ENCODE results near the gene PRR7. TPM values are rescaled to one million over a fixed set of nuclear protein-coding genes. Genes with fewer than 3 reads are reported as not detected.

PRR7 gene
- polyA plus RNA-seq, 1 donor, result 1.7 TPM

DNA sequence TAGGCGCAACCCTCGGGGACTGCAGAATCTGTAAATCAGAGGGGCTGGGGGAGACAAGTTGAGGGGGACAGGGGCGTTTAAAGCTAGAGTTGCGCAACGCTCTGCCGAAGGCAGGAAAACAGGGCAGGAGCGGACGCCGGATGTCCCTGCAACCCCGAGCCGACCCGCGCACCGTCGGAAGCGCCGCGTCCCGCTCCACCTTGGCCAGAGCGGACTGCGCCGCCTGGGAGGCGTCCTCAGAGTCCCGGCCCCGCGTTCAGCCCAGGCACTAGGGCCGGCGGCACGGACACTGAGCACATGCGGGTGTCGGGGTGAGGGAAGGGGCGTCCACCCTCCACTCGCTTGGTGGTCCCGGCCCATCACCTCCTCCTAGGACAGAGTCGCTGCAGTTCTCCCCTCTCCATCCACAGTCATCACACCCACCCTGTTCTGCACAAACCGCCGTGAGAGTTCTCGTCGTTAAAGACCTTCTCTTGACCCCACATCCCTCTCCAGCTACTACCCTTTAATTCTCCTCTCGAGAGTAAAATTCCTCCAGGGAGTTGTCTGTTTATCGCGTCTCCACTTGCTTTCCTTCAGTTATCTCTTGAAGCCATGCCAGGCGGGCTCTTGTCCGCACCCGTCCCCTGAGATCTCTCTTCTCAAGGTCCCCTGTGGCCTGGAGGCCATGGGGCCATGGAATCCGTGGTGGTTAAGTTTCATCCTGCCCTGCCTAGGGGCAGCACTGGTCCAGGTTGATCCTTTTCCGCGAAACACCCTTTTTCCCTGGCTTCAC lies 51.6 kb downstream of the PRR7 start:
- DNase-seq, result no peak
- peaks cover 6% of the 10 kb centered on the region for H3K36me3 ChIP-seq (ENCODE audit: control insufficient read depth, insufficient read depth, low read length)

DNA sequence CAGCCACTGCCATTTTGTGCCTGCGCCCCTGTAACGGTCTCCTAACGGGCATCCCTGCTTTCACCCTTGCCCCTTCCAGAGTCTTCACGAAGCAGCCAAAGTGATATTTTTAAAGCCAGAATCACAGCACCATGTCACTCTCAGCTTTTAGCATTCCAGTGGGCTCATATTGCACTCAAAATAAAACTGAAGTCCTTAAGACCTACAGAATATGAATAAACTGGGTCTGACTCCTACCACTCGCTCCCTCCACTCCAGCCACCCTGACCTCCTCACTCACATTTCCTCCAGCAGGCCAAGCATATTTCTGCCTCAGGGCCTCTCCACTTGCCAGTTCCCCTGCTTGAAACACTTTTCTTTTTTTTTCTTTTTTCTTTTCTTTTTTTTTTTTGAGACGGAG lies 53.2 kb downstream of the PRR7 start:
- Histone ChIP-seq H3K27ac (ENCODE audit: low read length) (no peak overlapping the region), H3K27me3 (ENCODE audit: control insufficient read depth, insufficient read depth, low read length) (peaks cover 19% of the 10 kb centered on the region), H3K4me3 (ENCODE audit: low read length) (no peak overlapping the region), H3K4me1 (ENCODE audit: control insufficient read depth, insufficient read depth, low read length) (peaks cover 8% of the 10 kb centered on the region), H3K36me3 (ENCODE audit: control insufficient read depth, insufficient read depth, low read length) (no peaks in the 10 kb centered on the region), H3K9me3 (ENCODE audit: control insufficient read depth, low read depth, low read length) (peaks cover 2% of the 10 kb centered on the region)
- 87% methylated on average over 3 of the region's 6 CpGs for WGBS (ENCODE audit: insufficient coverage, low lambda C conversion rate)
- DNase-seq, result no peak

More for the DNA sequence above, 51.6 kb downstream of the PRR7 start:
- WGBS (ENCODE audit: insufficient coverage, low lambda C conversion rate), result 0% methylated on average over 4 of the region's 48 CpGs
- Histone ChIP-seq H3K4me3 (ENCODE audit: low read length) (peak overlapping the region; percentile 71), H3K4me1 (ENCODE audit: control insufficient read depth, insufficient read depth, low read length) (peaks cover 20% of the 10 kb centered on the region), H3K27me3 (ENCODE audit: control insufficient read depth, insufficient read depth, low read length) (peaks cover 19% of the 10 kb centered on the region), H3K27ac (ENCODE audit: low read length) (peak overlapping the region; percentile 3), H3K9me3 (ENCODE audit: control insufficient read depth, low read depth, low read length) (peaks cover 2% of the 10 kb centered on the region)

GRCh38 chr5:177500685-177501522 lies 54.3 kb downstream of the PRR7 start:
- Histone ChIP-seq H3K27me3 (ENCODE audit: control insufficient read depth, insufficient read depth, low read length) (peaks cover 19% of the 10 kb centered on the region), H3K36me3 (ENCODE audit: control insufficient read depth, insufficient read depth, low read length) (no peaks in the 10 kb centered on the region), H3K4me1 (ENCODE audit: control insufficient read depth, insufficient read depth, low read length) (peaks cover 8% of the 10 kb centered on the region), H3K4me3 (ENCODE audit: low read length) (no peak overlapping the region), H3K9me3 (ENCODE audit: control insufficient read depth, low read depth, low read length) (peaks cover 2% of the 10 kb centered on the region), H3K27ac (ENCODE audit: low read length) (peak overlapping the region; percentile 22)
- WGBS (ENCODE audit: insufficient coverage, low lambda C conversion rate), result 0% methylated on average over 1 of the region's 10 CpGs
- peak; percentile 74 to 78 for DNase-seq

- Histone ChIP-seq H3K27me3 (ENCODE audit: control insufficient read depth, insufficient read depth, low read length) (peaks cover 19% of the 10 kb centered on the region), H3K36me3 (ENCODE audit: control insufficient read depth, insufficient read depth, low read length) (no peaks in the 10 kb centered on the region), H3K4me3 (ENCODE audit: low read length) (no peak overlapping the region), H3K27ac (ENCODE audit: low read length) (no peak overlapping the region), H3K9me3 (ENCODE audit: control insufficient read depth, low read depth, low read length) (peaks cover 2% of the 10 kb centered on the region), H3K4me1 (ENCODE audit: control insufficient read depth, insufficient read depth, low read length) (peaks cover 6% of the 10 kb centered on the region)
- DNase-seq, result no peak
- WGBS (ENCODE audit: insufficient coverage, low lambda C conversion rate), result 94% methylated on average over 2 of the region's 9 CpGs
Measured at GRCh38 chr5:177501874-177502678, 55.5 kb downstream of the PRR7 start.

DNA sequence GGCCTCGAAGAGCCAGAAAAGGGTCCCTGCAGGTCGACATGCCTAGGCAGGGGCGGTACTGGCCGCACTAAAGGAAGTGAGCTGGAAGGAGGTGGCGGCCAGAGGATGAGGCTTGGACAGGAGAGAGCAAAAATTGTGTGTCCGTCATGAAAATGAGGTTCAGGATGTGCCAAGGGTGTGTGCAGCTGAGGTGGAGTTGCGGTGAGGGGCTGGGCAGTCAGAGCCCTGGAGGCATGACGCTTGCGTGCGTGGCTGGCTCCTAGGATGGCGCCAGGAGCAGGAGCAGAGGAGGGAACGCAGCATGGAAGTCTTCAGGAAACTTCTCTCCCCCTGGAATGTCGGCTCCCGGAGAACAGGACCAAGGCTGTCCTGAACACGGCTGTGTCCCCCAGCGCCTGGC lies 56.3 kb downstream of the PRR7 start:
- WGBS (ENCODE audit: insufficient coverage, low lambda C conversion rate), result 90% methylated on average over 2 of the region's 16 CpGs
- H3K4me1 ChIP-seq (ENCODE audit: control insufficient read depth, insufficient read depth, low read length), result peaks cover 6% of the 10 kb centered on the region

DNA sequence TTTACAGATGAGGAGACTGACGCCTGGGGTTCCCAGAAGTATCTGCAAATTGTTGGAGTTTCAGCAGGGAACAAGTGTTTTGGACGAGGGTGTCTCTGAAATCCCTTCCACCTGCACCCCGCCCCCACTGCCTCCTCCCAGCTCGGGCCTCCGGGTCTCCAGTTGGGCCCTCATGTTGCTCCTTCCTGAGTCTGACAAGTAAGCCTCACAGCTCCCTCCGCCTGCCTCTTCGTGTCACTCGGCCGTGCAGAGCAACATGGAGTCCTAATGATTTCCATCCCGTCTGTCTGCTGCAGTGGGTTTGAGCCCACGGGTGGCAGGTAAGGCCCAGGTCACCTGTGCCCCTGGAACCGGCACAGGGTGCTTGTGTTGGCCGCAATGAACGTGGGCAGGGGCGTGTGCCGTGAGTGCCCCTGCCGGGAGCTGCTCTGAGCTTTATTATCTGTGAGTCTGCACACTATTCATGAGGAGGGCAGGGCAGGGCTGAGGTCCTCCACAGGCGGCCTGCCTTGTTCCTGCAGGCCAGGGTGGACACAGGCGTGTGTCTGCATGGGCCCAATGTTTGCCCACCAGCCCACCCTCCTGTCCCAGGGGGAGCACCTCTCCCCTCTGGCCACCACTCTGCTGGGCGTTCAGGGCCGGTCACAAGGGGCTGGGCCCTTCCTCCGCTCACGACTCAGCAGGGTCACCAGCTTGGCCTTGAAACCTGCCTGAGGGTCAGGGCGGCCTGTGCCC lies 56.9 kb downstream of the PRR7 start:
- WGBS (ENCODE audit: insufficient coverage, low lambda C conversion rate), result no CpG with 5 or more reads among the region's 24 CpGs
- Histone ChIP-seq H3K27me3 (ENCODE audit: control insufficient read depth, insufficient read depth, low read length) (peaks cover 9% of the 10 kb centered on the region), H3K4me1 (ENCODE audit: control insufficient read depth, insufficient read depth, low read length) (peaks cover under 1% of the 10 kb centered on the region), H3K9me3 (ENCODE audit: control insufficient read depth, low read depth, low read length) (no peaks in the 10 kb centered on the region), H3K27ac (ENCODE audit: low read length) (no peak overlapping the region), H3K4me3 (ENCODE audit: low read length) (no peak overlapping the region), H3K36me3 (ENCODE audit: control insufficient read depth, insufficient read depth, low read length) (no peaks in the 10 kb centered on the region)
- no peak for DNase-seq

More for the DNA sequence above, 56.3 kb downstream of the PRR7 start:
- H3K9me3 ChIP-seq (ENCODE audit: control insufficient read depth, low read depth, low read length), result peaks cover 2% of the 10 kb centered on the region
- no peaks in the 10 kb centered on the region for H3K36me3 ChIP-seq (ENCODE audit: control insufficient read depth, insufficient read depth, low read length)
- DNase-seq, result no peak
- no peak overlapping the region for H3K27ac ChIP-seq (ENCODE audit: low read length)
- peaks cover 16% of the 10 kb centered on the region for H3K27me3 ChIP-seq (ENCODE audit: control insufficient read depth, insufficient read depth, low read length)
- no peak overlapping the region for H3K4me3 ChIP-seq (ENCODE audit: low read length)

- H3K27me3 ChIP-seq (ENCODE audit: control insufficient read depth, insufficient read depth, low read length), result peaks cover 4% of the 10 kb centered on the region
- H3K4me3 ChIP-seq (ENCODE audit: low read length), result no peak overlapping the region
- WGBS (ENCODE audit: insufficient coverage, low lambda C conversion rate), result no CpG with 5 or more reads among the region's 47 CpGs
- H3K36me3 ChIP-seq (ENCODE audit: control insufficient read depth, insufficient read depth, low read length), result no peaks in the 10 kb centered on the region
- DNase-seq, result no peak
- no peak overlapping the region for H3K27ac ChIP-seq (ENCODE audit: low read length)
- H3K9me3 ChIP-seq (ENCODE audit: control insufficient read depth, low read depth, low read length), result no peaks in the 10 kb centered on the region
- no peaks in the 10 kb centered on the region for H3K4me1 ChIP-seq (ENCODE audit: control insufficient read depth, insufficient read depth, low read length)
Measured at GRCh38 chr5:177504086-177505056, 57.8 kb downstream of the PRR7 start.

DNA sequence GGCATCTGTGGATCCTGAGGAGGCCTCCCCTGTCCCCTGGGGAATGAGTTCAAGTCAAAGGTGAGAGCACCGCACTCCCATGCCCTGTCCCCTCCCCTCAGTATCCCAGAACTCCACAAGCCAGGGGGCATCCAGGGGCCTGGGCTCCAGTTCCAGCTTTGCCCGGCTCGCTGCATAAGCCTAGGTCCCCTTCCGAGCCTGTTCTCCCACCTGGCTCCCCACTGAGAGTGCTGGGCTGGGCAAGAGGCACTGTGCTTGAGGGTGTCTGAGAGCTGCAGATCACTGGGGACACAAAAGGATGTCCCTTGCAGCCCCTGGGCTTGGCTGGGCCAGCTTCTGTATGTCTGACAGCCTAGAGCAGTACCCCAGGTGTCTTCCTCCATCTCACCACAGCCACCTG lies 58.5 kb downstream of the PRR7 start:
- Histone ChIP-seq H3K9me3 (ENCODE audit: control insufficient read depth, low read depth, low read length) (no peaks in the 10 kb centered on the region), H3K36me3 (ENCODE audit: control insufficient read depth, insufficient read depth, low read length) (no peaks in the 10 kb centered on the region), H3K27me3 (ENCODE audit: control insufficient read depth, insufficient read depth, low read length) (no peaks in the 10 kb centered on the region), H3K4me1 (ENCODE audit: control insufficient read depth, insufficient read depth, low read length) (no peaks in the 10 kb centered on the region), H3K4me3 (ENCODE audit: low read length) (no peak overlapping the region), H3K27ac (ENCODE audit: low read length) (no peak overlapping the region)
- no peak for DNase-seq
- no CpG with 5 or more reads among the region's 4 CpGs for WGBS (ENCODE audit: insufficient coverage, low lambda C conversion rate)

Data from large intestine (tissue), 3 donors.